ENCODE measurements around the gene FLNB. TPM values are rescaled to one million over a fixed set of nuclear protein-coding genes. Genes with fewer than 3 reads are reported as not detected.

The FLNB gene
- total and polyA plus RNA-seq, 2 of the 4 experiments (the other 2 are of a cell fraction), result 78.0 to 136 TPM

DNA sequence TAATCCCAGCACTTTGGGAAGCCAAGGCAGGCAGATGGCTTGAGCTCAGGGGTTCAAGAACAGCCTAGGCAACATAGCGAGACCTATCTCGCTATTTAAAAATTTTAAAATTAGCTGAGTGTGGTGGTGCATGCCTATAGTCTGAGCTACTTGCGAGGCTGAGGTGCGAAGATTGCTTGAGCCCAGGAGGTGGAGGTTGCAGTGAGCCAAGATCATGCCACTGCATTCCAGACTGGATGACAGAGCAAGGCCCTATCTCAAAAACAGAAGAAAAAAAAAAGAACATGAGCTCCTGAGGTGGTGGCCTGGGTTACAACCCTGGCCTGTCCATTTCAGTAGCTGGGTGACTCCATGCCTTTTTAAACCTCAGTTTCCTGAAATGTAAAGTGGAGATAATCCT lies 195.3 kb downstream of the FLNB start:
- H3K4me3 ChIP-seq (ENCODE audit: insufficient read depth, low read depth, low read length), result no peak overlapping the region
- H3K9me3 ChIP-seq (ENCODE audit: control insufficient read depth, insufficient read depth, low read length), result peaks cover 2% of the 10 kb centered on the region; the same call in 1 of the 2 replicates
- H4K91ac ChIP-seq (ENCODE audit: insufficient read depth, low read depth, low read length), result no peak overlapping the region
- H3K79me1 ChIP-seq (ENCODE audit: low read depth in 1 of 2, low read length in 2 of 2), result no peaks in the 10 kb centered on the region
- no TSS peak for BruUV-seq (replicated peaks)
- H3K27ac ChIP-seq (ENCODE audit: insufficient read depth, low read length), result no peak overlapping the region
- H3K36me3 ChIP-seq (ENCODE audit: control insufficient read depth, insufficient read depth, low read length), result no peaks in the 10 kb centered on the region
- no peak overlapping the region for H3K23ac ChIP-seq (ENCODE audit: low read depth, low read length)
- H2BK20ac ChIP-seq (ENCODE audit: low read depth, low read length), result no peak overlapping the region
- no peaks in the 10 kb centered on the region for H4K20me1 ChIP-seq (ENCODE audit: insufficient read depth, low read length)
- POLR2A ChIA-PET (ENCODE audit: unreplicated experiment), result no interaction called here
- no peak overlapping the region for H2AFZ ChIP-seq (replicated peaks; ENCODE audit: low read length, poor library complexity)
- H4K8ac ChIP-seq (ENCODE audit: low read depth in 2 of 2, low read length in 2 of 2), result no peak overlapping the region
- H3K56ac ChIP-seq (ENCODE audit: extremely low read depth, insufficient read depth, low read length), result no peak overlapping the region
- H3K14ac ChIP-seq (replicated peaks; ENCODE audit: low read depth, low read length), result no peak overlapping the region
- no peak overlapping the region for H3K4me2 ChIP-seq (ENCODE audit: low read depth, low read length)
- intact Hi-C loops (cut with micrococcal nuclease), result no loop called here
- DNase-seq (no peak), ATAC-seq (ENCODE audit: low read depth) (no peak)
- dilution Hi-C loops (cut with HindIII; ENCODE audit: low sequenced_read_pairs, unreplicated experiment), result no loop called here
- no peak overlapping the region for H2AK5ac ChIP-seq (ENCODE audit: low read depth, low read length)
- no peak overlapping the region for H3K9ac ChIP-seq (ENCODE audit: low read depth, low read length)
- in situ Hi-C loops (cut with MboI; ENCODE audit: low sequenced_read_pairs), result no loop called here
- H4K5ac ChIP-seq (ENCODE audit: low read depth, low read length), result no peak overlapping the region
- H3K27me3 ChIP-seq (ENCODE audit: control insufficient read depth, insufficient read depth, low read length), result peaks cover 15% of the 10 kb centered on the region
- no peak overlapping the region for H2BK15ac ChIP-seq (ENCODE audit: low read depth, low read length)
- no peak overlapping the region for H3K4ac ChIP-seq (ENCODE audit: low read depth, low read length)
- H3K9me1 ChIP-seq (ENCODE audit: insufficient read depth, low read length), result no peaks in the 10 kb centered on the region
- H2AK9ac ChIP-seq (replicated peaks; ENCODE audit: low read depth, low read length, poor library complexity), result no peak overlapping the region
- WGBS, 2 experiments (ENCODE audit: extremely low coverage in 2 of 2, insufficient read length in 1 of 2), result 91% methylated on average over 4 of the region's 4 CpGs; no CpG with 5 or more reads in 1 of the 2 experiments
- H2BK120ac ChIP-seq (ENCODE audit: low read depth, low read length), result no peak overlapping the region
- H3K4me1 ChIP-seq (ENCODE audit: control insufficient read depth, insufficient read depth, low read length), result peaks cover 3% of the 10 kb centered on the region
- no peak overlapping the region for H3K18ac ChIP-seq (ENCODE audit: low read depth, low read length)
- no peak for TF ChIP-seq BHLHE40 (IDR thresholded peaks at IDR 0.05; ENCODE audit: low read depth, low read length)
- TF ChIP-seq, protein P1, sequence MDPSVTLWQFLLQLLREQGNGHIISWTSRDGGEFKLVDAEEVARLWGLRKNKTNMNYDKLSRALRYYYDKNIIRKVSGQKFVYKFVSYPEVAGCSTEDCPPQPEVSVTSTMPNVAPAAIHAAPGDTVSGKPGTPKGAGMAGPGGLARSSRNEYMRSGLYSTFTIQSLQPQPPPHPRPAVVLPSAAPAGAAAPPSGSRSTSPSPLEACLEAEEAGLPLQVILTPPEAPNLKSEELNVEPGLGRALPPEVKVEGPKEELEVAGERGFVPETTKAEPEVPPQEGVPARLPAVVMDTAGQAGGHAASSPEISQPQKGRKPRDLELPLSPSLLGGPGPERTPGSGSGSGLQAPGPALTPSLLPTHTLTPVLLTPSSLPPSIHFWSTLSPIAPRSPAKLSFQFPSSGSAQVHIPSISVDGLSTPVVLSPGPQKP (IDR thresholded peaks at IDR 0.05; ENCODE audit: borderline replicate concordance, low read depth, low read length), result no peak
- TF ChIP-seq RFX5 (IDR thresholded peaks at IDR 0.05; ENCODE audit: low read depth, low read length), result no peak
- no peak for TF ChIP-seq SMC3 (IDR thresholded peaks at IDR 0.05; ENCODE audit: low read depth, low read length)
- TF ChIP-seq CHD1 (IDR thresholded peaks at IDR 0.05; ENCODE audit: low read depth, low read length), result no peak
- TF ChIP-seq MAZ (IDR thresholded peaks at IDR 0.05; ENCODE audit: borderline replicate concordance, low read depth, low read length), result no peak
- no peak for TF ChIP-seq FOS (IDR thresholded peaks at IDR 0.05; ENCODE audit: low read depth, low read length)
- TF ChIP-seq, protein P2, sequence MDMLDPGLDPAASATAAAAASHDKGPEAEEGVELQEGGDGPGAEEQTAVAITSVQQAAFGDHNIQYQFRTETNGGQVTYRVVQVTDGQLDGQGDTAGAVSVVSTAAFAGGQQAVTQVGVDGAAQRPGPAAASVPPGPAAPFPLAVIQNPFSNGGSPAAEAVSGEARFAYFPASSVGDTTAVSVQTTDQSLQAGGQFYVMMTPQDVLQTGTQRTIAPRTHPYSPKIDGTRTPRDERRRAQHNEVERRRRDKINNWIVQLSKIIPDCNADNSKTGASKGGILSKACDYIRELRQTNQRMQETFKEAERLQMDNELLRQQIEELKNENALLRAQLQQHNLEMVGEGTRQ (IDR thresholded peaks at IDR 0.05; ENCODE audit: low read depth, low read length), result no peak
- TF ChIP-seq CEBPB (IDR thresholded peaks at IDR 0.05; ENCODE audit: low read depth, low read length), result no peak
- no peak for TF ChIP-seq RCOR1 (IDR thresholded peaks at IDR 0.05; ENCODE audit: insufficient replicate concordance, low read length)
- TF ChIP-seq MAFK (IDR thresholded peaks at IDR 0.05; ENCODE audit: low read depth, low read length), result no peak
- TF ChIP-seq, protein P3, sequence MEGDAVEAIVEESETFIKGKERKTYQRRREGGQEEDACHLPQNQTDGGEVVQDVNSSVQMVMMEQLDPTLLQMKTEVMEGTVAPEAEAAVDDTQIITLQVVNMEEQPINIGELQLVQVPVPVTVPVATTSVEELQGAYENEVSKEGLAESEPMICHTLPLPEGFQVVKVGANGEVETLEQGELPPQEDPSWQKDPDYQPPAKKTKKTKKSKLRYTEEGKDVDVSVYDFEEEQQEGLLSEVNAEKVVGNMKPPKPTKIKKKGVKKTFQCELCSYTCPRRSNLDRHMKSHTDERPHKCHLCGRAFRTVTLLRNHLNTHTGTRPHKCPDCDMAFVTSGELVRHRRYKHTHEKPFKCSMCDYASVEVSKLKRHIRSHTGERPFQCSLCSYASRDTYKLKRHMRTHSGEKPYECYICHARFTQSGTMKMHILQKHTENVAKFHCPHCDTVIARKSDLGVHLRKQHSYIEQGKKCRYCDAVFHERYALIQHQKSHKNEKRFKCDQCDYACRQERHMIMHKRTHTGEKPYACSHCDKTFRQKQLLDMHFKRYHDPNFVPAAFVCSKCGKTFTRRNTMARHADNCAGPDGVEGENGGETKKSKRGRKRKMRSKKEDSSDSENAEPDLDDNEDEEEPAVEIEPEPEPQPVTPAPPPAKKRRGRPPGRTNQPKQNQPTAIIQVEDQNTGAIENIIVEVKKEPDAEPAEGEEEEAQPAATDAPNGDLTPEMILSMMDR (conservative IDR thresholded peaks at IDR 0.05; ENCODE audit: low read depth, low read length), result no peak
- TF ChIP-seq NFE2L2 (IDR thresholded peaks at IDR 0.05; ENCODE audit: low read depth, low read length), result no peak
- TF ChIP-seq MXI1 (IDR thresholded peaks at IDR 0.05; ENCODE audit: borderline replicate concordance, low read depth, low read length), result no peak
- TF ChIP-seq RAD21 (IDR thresholded peaks at IDR 0.05; ENCODE audit: low read length), result no peak
- TF ChIP-seq POLR2A (IDR thresholded peaks at IDR 0.05; ENCODE audit: low read depth, low read length), result no peak
- H2BK5ac ChIP-seq (ENCODE audit: low read depth, low read length, poor library complexity, severe bottlenecking), result no peak overlapping the region
- CTCF ChIA-PET, result no interaction called here
